HS-5 (cell line): Measurements from ENCODE around the gene PRKCA.

Experiments used
- DNase-seq: peaks from one replicate; pipeline ENCODE4 v3.0.0-alpha.2; 2012; ENCODE audit warnings: low read depth

PRKCA gene

GRCh38 chr17:66776999-66777688, 474.7 kb downstream of the PRKCA start:
- DNase-seq, result no peak

DNA sequence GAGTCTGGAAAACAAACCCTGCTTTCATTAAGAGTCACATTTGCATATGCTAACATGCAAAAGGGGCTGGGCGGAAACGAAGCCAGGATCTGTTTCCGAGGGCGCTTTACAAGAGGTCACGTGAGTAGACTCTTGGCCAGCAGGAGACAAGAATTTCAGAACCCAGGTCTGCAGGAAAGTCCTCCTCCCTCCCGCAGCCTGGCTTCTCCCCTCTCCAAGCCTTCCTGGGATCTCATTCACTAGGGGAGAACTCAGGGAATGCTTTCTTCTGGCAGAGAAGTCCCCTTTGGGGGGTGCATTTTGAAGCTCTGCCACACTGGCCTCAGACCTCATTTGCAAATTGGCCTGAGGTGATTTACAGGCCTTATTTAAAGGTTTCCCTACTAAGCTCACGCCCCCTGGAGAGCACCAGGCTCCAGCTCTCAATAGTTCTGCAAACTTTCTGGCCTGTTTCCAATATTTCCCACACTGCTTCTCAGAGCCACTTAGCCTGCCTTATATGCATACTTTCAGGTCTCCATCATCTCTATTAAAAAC, 475.3 kb downstream of the PRKCA start:
- no peak for DNase-seq

- no peak for DNase-seq
These were observed 476.3 kb downstream of the PRKCA start for GRCh38 chr17:66778531-66779236.

DNA sequence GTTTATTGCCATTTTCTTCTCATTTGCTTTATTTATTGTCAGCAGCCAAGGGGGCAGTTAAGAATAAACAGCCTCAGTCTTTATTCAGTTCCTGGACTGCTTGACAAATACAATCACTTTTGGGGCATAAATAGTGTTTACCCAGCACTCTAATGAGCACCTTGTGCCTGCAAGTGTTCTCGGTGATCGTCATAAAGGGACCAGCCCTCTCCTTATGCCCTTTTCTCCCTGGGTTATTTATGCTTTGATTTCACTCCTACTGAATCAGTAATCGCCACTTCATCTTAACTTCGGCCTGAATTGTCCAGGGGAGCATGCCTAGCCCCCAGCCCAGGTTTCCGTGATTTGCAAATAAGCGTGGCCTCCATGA, 476.8 kb downstream of the PRKCA start:
- DNase-seq, result no peak

- no peak for DNase-seq
These were observed 478.7 kb downstream of the PRKCA start for GRCh38 chr17:66781135-66781534.

- DNase-seq, result no peak
These were observed 480.4 kb downstream of the PRKCA start for GRCh38 chr17:66782851-66783250.

DNA sequence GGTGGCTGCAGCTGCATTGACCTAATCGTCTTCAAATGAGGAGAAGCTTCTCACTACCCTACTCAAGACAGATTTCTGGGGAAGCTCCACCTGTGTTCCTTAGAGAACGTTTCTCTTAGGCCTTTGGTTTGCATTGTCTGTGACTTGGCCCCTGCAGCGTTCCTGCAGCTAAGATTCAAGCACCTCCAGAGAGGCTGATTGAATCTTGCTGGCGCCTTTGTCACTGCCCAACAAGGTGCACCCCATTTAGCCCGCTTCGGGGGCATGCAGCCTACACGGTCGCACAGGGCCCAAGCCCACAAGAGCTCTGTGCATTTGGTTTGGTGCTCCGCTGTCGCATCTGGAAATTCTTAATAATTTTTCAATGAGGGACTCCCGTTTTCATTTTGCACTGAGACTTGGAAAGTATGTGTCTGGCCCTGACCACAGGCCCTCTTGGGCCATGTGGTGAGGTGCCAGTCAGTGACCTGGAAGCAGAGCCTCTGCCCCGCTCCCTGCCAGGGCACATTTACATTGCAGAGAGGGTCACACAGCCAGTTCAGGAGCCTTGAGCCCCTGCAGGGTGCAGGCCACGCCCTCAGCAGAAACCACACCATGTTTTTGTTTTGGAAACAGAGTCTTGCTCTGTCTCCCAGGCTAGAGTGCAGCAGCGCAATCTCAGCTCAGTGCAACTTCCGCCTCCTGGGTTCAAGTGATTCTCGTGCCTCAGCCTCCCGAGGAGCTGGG, 481.4 kb downstream of the PRKCA start:
- no peak for DNase-seq

- no peak for DNase-seq
These were observed 482.4 kb downstream of the PRKCA start for GRCh38 chr17:66784621-66785364.

GRCh38 chr17:66786107-66786506, 483.7 kb downstream of the PRKCA start:
- DNase-seq, result no peak

- DNase-seq, result no peak
These were observed 485.5 kb downstream of the PRKCA start for GRCh38 chr17:66787914-66788313.

- DNase-seq, result no peak
These were observed 486.7 kb downstream of the PRKCA start for GRCh38 chr17:66789093-66789492.

- DNase-seq, result no peak
These were observed 487.6 kb downstream of the PRKCA start for GRCh38 chr17:66789961-66790437.

GRCh38 chr17:66790501-66791061, 488.2 kb downstream of the PRKCA start:
- DNase-seq, result no peak

GRCh38 chr17:66791347-66791746, 488.9 kb downstream of the PRKCA start:
- no peak for DNase-seq

DNA sequence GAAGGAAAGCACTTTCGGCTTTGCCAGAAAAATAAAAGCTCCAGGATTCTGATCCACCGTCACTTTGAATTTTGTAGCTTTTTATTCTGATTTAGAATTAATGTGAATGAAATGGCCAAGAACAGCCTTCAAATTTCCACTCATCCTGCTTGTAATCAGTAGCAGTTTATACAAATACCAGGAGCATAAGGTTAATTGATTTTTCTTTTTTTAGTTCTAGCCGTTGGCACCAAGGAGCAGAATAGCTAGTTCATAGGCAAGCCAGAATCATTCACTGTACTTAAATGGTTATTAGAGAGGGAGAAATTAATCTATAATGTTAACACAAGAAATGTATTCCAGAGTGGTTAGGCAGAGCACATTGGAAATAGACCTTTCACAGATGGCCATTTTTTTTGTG, 491.4 kb downstream of the PRKCA start:
- no peak for DNase-seq

- DNase-seq, result no peak
These were observed 493.1 kb downstream of the PRKCA start for GRCh38 chr17:66795486-66795885.

DNA sequence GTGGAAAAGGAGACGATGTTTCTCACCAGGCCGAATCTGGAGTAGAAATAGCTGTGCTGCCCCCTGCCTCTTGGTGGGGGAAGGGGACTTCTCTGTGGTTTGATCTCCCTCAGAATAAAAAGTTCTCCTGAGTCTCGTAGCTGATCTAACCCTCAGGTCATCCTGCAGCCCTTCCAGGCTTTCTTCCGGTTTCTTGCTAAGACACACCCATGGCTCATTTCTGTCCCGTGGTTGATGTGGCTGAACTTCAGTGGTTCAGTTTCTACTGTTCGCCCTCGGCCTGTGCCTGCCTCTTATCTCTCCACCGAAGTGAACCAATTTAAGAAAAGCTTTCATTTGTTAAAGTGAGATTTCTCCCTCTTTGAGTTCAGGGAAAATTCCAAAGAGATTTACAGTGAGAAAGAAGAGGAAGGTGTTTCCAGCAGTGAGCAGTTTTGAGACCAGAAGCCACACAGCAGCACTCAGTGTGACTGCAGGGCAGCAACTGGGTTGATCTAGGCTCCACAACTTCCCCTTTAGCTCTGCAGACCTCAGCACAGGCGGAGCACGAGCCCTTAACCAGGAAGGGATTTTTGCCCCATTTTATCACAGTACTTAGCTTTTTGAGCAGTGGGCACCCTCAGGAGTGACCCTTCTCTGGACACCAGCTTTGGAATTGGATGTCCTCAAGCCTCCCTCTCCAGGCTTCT, 497.6 kb downstream of the PRKCA start:
- no peak for DNase-seq

- no peak for DNase-seq
These were observed 501.1 kb downstream of the PRKCA start for GRCh38 chr17:66803474-66803951.

GRCh38 chr17:66805567-66805966, 503.2 kb downstream of the PRKCA start:
- no peak for DNase-seq

DNA sequence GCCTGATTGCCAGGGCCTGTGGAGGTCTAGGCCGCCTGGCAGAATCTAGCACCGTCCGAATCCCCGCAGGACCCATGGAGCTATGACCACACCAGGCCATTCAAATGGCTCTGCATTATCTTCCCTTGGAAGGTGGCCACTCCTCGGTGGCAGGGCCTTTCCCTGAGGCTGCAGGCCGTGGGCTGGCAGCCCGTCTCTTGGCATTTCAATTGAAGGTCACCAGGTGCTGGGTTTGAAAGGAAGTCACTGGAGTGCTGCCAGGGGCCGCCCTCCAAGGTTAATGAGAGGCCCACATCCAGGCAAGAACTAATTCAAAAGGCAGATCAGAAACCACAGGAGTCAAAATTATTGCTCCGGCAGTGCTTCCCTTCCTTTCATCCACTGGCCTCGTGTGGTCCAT, 504.8 kb downstream of the PRKCA start:
- no peak for DNase-seq

GRCh38 chr17:66809408-66809807, 507.0 kb downstream of the PRKCA start:
- no peak for DNase-seq
